K562 (cell line): Measurements from ENCODE around the gene DKK3. TPM values are rescaled to one million over a fixed set of nuclear protein-coding genes. Genes with fewer than 3 reads are reported as not detected.

ENCODE experiments used
- CAMTA2 ChIP-seq: fragments of 250-450 bp; sonication (Bioruptor Pico); conservative IDR thresholded peaks from 2 replicates; pipeline ENCODE4 v1.5.1; 2022
- CEBPG ChIP-seq, 3 experiments: fragments of 200-800 bp in 1 of 3; sonication (Bioruptor generic) in 1 of 3; sonication (generic) in 1 of 3; formaldehyde crosslinking in 1 of 3; IDR thresholded peaks in 2 of 3; conservative IDR thresholded peaks in 1 of 3; 2 replicates each; pipeline versions ENCODE4 v1.6.1 to v1.8.0; 2016 to 2022; ENCODE audit warnings: missing compliant biosample characterization in 2 of 3, missing genetic modification characterization in 2 of 3, mild to moderate bottlenecking in 1 of 3, missing genetic modification reagents in 1 of 3
- EHMT2 ChIP-seq: fragments of 450-650 bp; IDR thresholded peaks from 2 replicates; pipeline ENCODE4 v1.6.1; 2018; ENCODE audit warnings: antibody characterized with exemption
- FOXP1 ChIP-seq: sonication (generic); formaldehyde crosslinking; IDR thresholded peaks from 2 replicates; pipeline ENCODE4 v1.8.0; 2022; ENCODE audit warnings: mild to moderate bottlenecking, missing genetic modification reagents
- HMG20A ChIP-seq: fragments of 450-650 bp; formaldehyde crosslinking; conservative IDR thresholded peaks from 2 replicates; pipeline ENCODE4 v1.4.0; 2020; ENCODE audit warnings: mild to moderate bottlenecking, mixed read lengths
- HMGXB4 ChIP-seq: sonication (generic); formaldehyde crosslinking; IDR thresholded peaks from 2 replicates; pipeline ENCODE4 v1.8.1; 2023; ENCODE audit warnings: mild to moderate bottlenecking, missing genetic modification reagents
- HNRNPK ChIP-seq: fragments of 200-400 bp; formaldehyde crosslinking; IDR thresholded peaks from one replicate; pipeline ENCODE4 v1.6.1; 2018; ENCODE audit warnings: mild to moderate bottlenecking, low read depth, low read length; ENCODE audit not compliant: poor library complexity, severe bottlenecking
- LEF1 ChIP-seq: fragments of 450-650 bp; IDR thresholded peaks from 2 replicates; pipeline ENCODE4 v1.6.1; 2016; ENCODE audit warnings: mild to moderate bottlenecking
- MTA2 ChIP-seq: fragments of 450-650 bp; IDR thresholded peaks from 2 replicates; pipeline ENCODE4 v1.6.1; 2016; ENCODE audit warnings: low read depth
- NFYB ChIP-seq: IDR thresholded peaks from 2 replicates; pipeline ENCODE4 v1.6.1; 2011; ENCODE audit warnings: mild to moderate bottlenecking, moderate library complexity; ENCODE audit not compliant: insufficient read length; ENCODE audit errors: extremely low read depth
- PRPF4 ChIP-seq: fragments of 200-400 bp; formaldehyde crosslinking; IDR thresholded peaks from one replicate; pipeline ENCODE4 v1.6.1; 2017; ENCODE audit warnings: low read length, low read depth, mild to moderate bottlenecking; ENCODE audit not compliant: insufficient read depth, poor library complexity, severe bottlenecking
- RBM15 ChIP-seq: fragments of 200-400 bp; formaldehyde crosslinking; IDR thresholded peaks from 2 replicates; pipeline ENCODE4 v1.6.1; 2018; ENCODE audit warnings: mild to moderate bottlenecking, low read length, moderate library complexity; ENCODE audit not compliant: insufficient read depth
- RBM39 ChIP-seq: fragments of 200-400 bp; formaldehyde crosslinking; optimal IDR thresholded peaks from 2 replicates; pipeline ENCODE3; 2018; ENCODE audit warnings: low read depth, low read length
- SNIP1 ChIP-seq: fragments of 450-650 bp; IDR thresholded peaks from 2 replicates; pipeline ENCODE4 v1.7.1; 2017; ENCODE audit warnings: low read depth, mild to moderate bottlenecking
- TAF7 ChIP-seq: fragments of 450-650 bp; IDR thresholded peaks from 2 replicates; pipeline ENCODE4 v1.6.1; 2016; ENCODE audit warnings: missing genetic modification characterization, missing compliant biosample characterization
- U2AF1 ChIP-seq: fragments of 200-400 bp; formaldehyde crosslinking; optimal IDR thresholded peaks from 2 replicates; pipeline ENCODE3; 2017; ENCODE audit warnings: mild to moderate bottlenecking, low read depth, low read length, moderate library complexity
- ZBTB8A ChIP-seq: fragments of 450-650 bp; IDR thresholded peaks from 2 replicates; pipeline ENCODE4 v1.6.1; 2018; ENCODE audit warnings: mild to moderate bottlenecking, moderate library complexity; ENCODE audit not compliant: partially characterized antibody
- ZFPM2 ChIP-seq: fragments of 250-450 bp; sonication (Bioruptor Pico); IDR thresholded peaks from 2 replicates; pipeline ENCODE4 v1.5.1; 2022; ENCODE audit warnings: mild to moderate bottlenecking
- ZNF143 ChIP-seq: sonication (generic); formaldehyde crosslinking; IDR thresholded peaks from 2 replicates; pipeline ENCODE4 v1.9.0; 2022; ENCODE audit warnings: mild to moderate bottlenecking, missing genetic modification reagents
- ZNF589 ChIP-seq: fragments of 200-800 bp; sonication (Bioruptor generic); IDR thresholded peaks from 2 replicates; pipeline ENCODE4 v1.6.1; 2016; ENCODE audit warnings: low read depth, missing genetic modification characterization, missing compliant biosample characterization
- ZNF592 ChIP-seq: fragments of 450-650 bp; IDR thresholded peaks from 2 replicates; pipeline ENCODE4 v1.6.1; 2017; ENCODE audit warnings: antibody characterized with exemption, mild to moderate bottlenecking
- ZNF668 ChIP-seq: fragments of 250-450 bp; sonication (Bioruptor Pico); IDR thresholded peaks from 2 replicates; pipeline ENCODE4 v1.8.0; 2022; ENCODE audit warnings: mild to moderate bottlenecking, inconsistent platforms
- ZNF695 ChIP-seq: fragments of 450-650 bp; formaldehyde crosslinking; IDR thresholded peaks from 2 replicates; pipeline ENCODE4 v1.4.0; 2020; ENCODE audit warnings: mild to moderate bottlenecking, moderate library complexity
- ZNF76 ChIP-seq: fragments of 250-450 bp; sonication (Bioruptor Pico); IDR thresholded peaks from 2 replicates; pipeline ENCODE4 v1.4.0; 2020; ENCODE audit warnings: mild to moderate bottlenecking, moderate library complexity, borderline replicate concordance
- polyA plus RNA-seq, 8 experiments: library from polyadenylated mRNA; depleted of rRNA in 4 of 8; stranded (reverse) in 5 of 8; unstranded in 3 of 8; fragments of >200 nt; fragmentation: Nextera tagmentation in 2 of 8; fragmentation: Illumina TruSeq in 1 of 8; extraction: Ambion mirVana in 2 of 8; extraction: Trizol in 1 of 8; gene quantifications; 2 replicates each; pipeline versions ENCODE4 v1.2.1 to v1.2.3, GENCODE V29; 2011 to 2014; ENCODE audit warnings: inconsistent platforms in 1 of 8, missing spikeins in 1 of 8
- total RNA-seq, 7 experiments: library from RNA; depleted of rRNA in 6 of 7; stranded (reverse); fragments of >200 nt in 6 of 7; fragmentation: Illumina TruSeq in 2 of 7; extraction: Trizol in 2 of 7; gene quantifications; 2 replicates each; pipeline versions ENCODE4 v1.2.1 to v1.2.3, GENCODE V29; 2011 to 2021; ENCODE audit warnings: low replicate concordance in 1 of 7

DKK3 gene
- total and polyA plus RNA-seq, 9 of the 15 experiments (the other 6 are each of a cell fraction or from before 2014, with no cell fraction given): 0.14 to 0.85 (median 0.38) TPM; not detected in 6

GRCh38 chr11:12043959-12044791 is 35.7 kb upstream of the DKK3 start (continued):
- TF ChIP-seq ZNF592 (no peak), ZNF695 (CRISPR knock-in tag) (no peak), CEBPG (CRISPR knock-in tag; IDR thresholded peaks at IDR 0.05) (no peak), CEBPG (tag; conservative IDR thresholded peaks at IDR 0.05 in 1 of 2, IDR thresholded peaks at IDR 0.05 in 1 of 2) (no peak), ZNF668 (no peak), PRPF4 (no peak), LEF1 (no peak), FOXP1 (CRISPR knock-in tag) (no peak), HNRNPK (no peak), ZNF589 (no peak), RBM15 (no peak), ZBTB8A (no peak), TAF7 (tag) (no peak), SNIP1 (no peak), MTA2 (no peak), ZNF143 (no peak), HMGXB4 (CRISPR knock-in tag) (no peak), NFYB (no peak), U2AF1 (no peak), ZNF76 (CRISPR knock-in tag) (no peak), HMG20A (CRISPR knock-in tag) (no peak), EHMT2 (no peak), ZFPM2 (CRISPR knock-in tag) (no peak), CAMTA2 (CRISPR knock-in tag) (no peak), RBM39 (no peak)
